Measurements from ENCODE around the gene NINL. TPM values are rescaled to one million over a fixed set of nuclear protein-coding genes. Genes with fewer than 3 reads are reported as not detected.

NINL gene
- total RNA-seq, 2 experiments from 2014 or later: 2.5 to 2.8 TPM

- no peaks in the 10 kb centered on the region for H3K27me3 Mint-ChIP-seq
- H3K9me3 Mint-ChIP-seq: no peaks in the 10 kb centered on the region
- CTCF ChIA-PET: no interaction called here
- POLR2A ChIA-PET: no interaction called here
- DNase-seq: no peak
- no peaks in the 10 kb centered on the region for H3K4me1 Mint-ChIP-seq
- no peak overlapping the region for H3K27ac Mint-ChIP-seq
- no peaks in the 10 kb centered on the region for H3K36me3 Mint-ChIP-seq (ENCODE audit: low read depth)
- no peak overlapping the region for H3K4me3 Mint-ChIP-seq
Observed at GRCh38 chr20:25495189-25495824, 90.0 kb downstream of the NINL start.

GRCh38 chr20:25494506-25495188 lies 90.7 kb downstream of the NINL start:
- DNase-seq: no peak
- H3K27me3 Mint-ChIP-seq: no peaks in the 10 kb centered on the region
- H3K4me3 Mint-ChIP-seq: no peak overlapping the region
- H3K9me3 Mint-ChIP-seq: no peaks in the 10 kb centered on the region
- POLR2A ChIA-PET: no interaction called here
- CTCF ChIA-PET: no interaction called here
- H3K4me1 Mint-ChIP-seq: no peaks in the 10 kb centered on the region
- no peaks in the 10 kb centered on the region for H3K36me3 Mint-ChIP-seq (ENCODE audit: low read depth)
- no peak overlapping the region for H3K27ac Mint-ChIP-seq

GRCh38 chr20:25493748-25494505 lies 91.4 kb downstream of the NINL start:
- Mint-ChIP-seq H3K36me3 (ENCODE audit: low read depth) (no peaks in the 10 kb centered on the region), H3K9me3 (no peaks in the 10 kb centered on the region), H3K27ac (no peak overlapping the region), H3K4me3 (no peak overlapping the region), H3K4me1 (no peaks in the 10 kb centered on the region), H3K27me3 (no peaks in the 10 kb centered on the region)
- CTCF ChIA-PET: no interaction called here
- POLR2A ChIA-PET: no interaction called here
- no peak for DNase-seq

DNA sequence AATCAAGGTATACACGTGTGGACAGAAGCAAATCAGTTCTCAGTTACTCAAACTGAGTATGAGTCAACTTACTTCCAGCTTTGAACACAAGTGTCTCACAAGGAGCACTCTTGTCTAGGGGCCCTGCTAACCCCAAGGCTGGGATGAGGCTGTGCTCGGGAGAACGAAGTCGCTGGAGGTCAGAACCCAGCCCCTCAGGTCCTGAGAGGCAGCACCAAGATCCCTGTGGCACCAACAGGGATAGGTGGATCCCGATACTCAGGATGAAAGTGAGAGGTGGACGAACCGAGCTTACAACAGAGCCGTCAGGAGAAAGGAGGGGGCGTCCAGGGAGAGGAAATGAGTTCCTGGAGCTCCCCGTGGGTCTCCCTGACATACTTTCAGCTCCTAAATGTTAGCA lies 92.2 kb downstream of the NINL start:
- no peak overlapping the region for H3K4me3 Mint-ChIP-seq
- ChIA-PET POLR2A (no interaction called here), CTCF (no interaction called here)
- H3K9me3 Mint-ChIP-seq: no peaks in the 10 kb centered on the region
- no peak for DNase-seq
- H3K27ac Mint-ChIP-seq: no peak overlapping the region
- H3K4me1 Mint-ChIP-seq: no peaks in the 10 kb centered on the region
- no peaks in the 10 kb centered on the region for H3K36me3 Mint-ChIP-seq (ENCODE audit: low read depth)
- no peaks in the 10 kb centered on the region for H3K27me3 Mint-ChIP-seq

- no peaks in the 10 kb centered on the region for H3K9me3 Mint-ChIP-seq
- no peak overlapping the region for H3K27ac Mint-ChIP-seq
- H3K27me3 Mint-ChIP-seq: no peaks in the 10 kb centered on the region
- H3K36me3 Mint-ChIP-seq (ENCODE audit: low read depth): no peaks in the 10 kb centered on the region
- POLR2A ChIA-PET: no interaction called here
- peaks cover under 1% of the 10 kb centered on the region for H3K4me1 Mint-ChIP-seq
- CTCF ChIA-PET: no interaction called here
- H3K4me3 Mint-ChIP-seq: no peak overlapping the region
- DNase-seq: no peak
Observed at GRCh38 chr20:25491446-25492038, 93.8 kb downstream of the NINL start.

- Mint-ChIP-seq H3K4me3 (no peak overlapping the region), H3K36me3 (ENCODE audit: low read depth) (no peaks in the 10 kb centered on the region), H3K27me3 (no peaks in the 10 kb centered on the region), H3K4me1 (peaks cover 6% of the 10 kb centered on the region), H3K9me3 (no peaks in the 10 kb centered on the region), H3K27ac (no peak overlapping the region)
- ChIA-PET CTCF (no interaction called here), POLR2A (no interaction called here)
- DNase-seq: no peak
Observed at GRCh38 chr20:25490656-25491445, 94.5 kb downstream of the NINL start.

DNA sequence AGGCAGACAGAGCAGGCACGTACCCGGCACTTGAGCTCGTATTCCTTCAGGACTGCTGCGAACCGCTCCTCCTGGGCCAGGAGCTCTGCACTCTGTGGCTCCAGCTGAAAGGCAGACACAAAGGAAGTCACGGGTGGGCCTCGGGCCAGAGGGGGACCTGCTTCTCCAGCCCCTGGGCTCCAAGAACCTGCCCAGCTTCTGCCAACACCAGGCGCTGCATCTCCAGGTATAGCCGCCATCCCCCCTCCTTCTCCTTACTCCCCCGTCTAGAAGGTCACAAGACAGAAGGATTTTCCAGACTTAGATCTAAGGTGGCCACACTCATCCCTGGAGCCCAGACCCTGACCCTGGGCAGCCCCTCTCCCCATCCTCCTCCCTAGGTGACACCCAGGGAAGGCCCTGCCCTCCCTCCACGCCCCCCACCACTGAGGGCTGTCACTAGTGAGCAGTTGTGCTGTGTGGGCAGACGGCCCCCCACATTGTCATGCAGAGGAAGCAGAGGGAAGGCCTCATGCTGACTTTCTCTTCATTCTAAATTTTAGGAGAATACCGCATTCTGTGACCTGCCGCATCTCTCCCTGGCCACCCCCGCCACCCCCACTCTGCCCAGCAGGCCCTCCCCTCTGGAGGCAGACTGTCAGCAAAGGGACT lies 96.0 kb downstream of the NINL start:
- Mint-ChIP-seq H3K27me3 (no peaks in the 10 kb centered on the region), H3K27ac (no peak overlapping the region), H3K36me3 (ENCODE audit: low read depth) (no peaks in the 10 kb centered on the region), H3K9me3 (no peaks in the 10 kb centered on the region), H3K4me3 (no peak overlapping the region), H3K4me1 (peaks cover 20% of the 10 kb centered on the region)
- ChIA-PET CTCF (no interaction called here), POLR2A (no interaction called here)
- DNase-seq: no peak

GRCh38 chr20:25487975-25488374 lies 97.4 kb downstream of the NINL start:
- Mint-ChIP-seq H3K27ac (no peak overlapping the region), H3K27me3 (no peaks in the 10 kb centered on the region), H3K36me3 (ENCODE audit: low read depth) (no peaks in the 10 kb centered on the region), H3K4me3 (no peak overlapping the region), H3K9me3 (no peaks in the 10 kb centered on the region), H3K4me1 (peaks cover 21% of the 10 kb centered on the region)
- CTCF ChIA-PET: no interaction called here
- POLR2A ChIA-PET: no interaction called here
- DNase-seq: no peak

DNA sequence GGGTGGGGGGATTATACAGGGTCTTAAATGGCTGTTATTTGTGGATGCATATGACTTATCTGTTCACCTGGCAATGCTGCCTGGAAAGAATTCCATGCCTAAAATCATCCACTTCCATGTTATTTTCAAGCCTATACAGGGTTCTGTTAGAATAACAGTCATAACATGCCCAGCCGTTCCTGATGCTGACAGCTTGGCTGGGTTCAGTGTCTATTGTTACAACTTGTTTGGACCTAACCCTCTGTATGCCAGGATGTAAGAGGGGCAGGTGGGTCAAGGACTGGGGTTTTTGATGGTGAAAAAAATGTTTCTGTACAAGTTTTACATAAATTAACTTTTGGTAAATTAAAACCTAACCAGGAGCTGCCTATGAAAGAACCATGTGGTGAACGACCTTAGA lies 98.0 kb downstream of the NINL start:
- H3K9me3 Mint-ChIP-seq: no peaks in the 10 kb centered on the region
- CTCF ChIA-PET: no interaction called here

GRCh38 chr20:25486377-25486776 lies 99.0 kb downstream of the NINL start:
- CTCF ChIA-PET: no interaction called here
- Mint-ChIP-seq H3K27me3 (no peaks in the 10 kb centered on the region), H3K4me1 (peaks cover 21% of the 10 kb centered on the region), H3K27ac (no peak overlapping the region), H3K9me3 (no peaks in the 10 kb centered on the region), H3K36me3 (ENCODE audit: low read depth) (no peaks in the 10 kb centered on the region), H3K4me3 (no peak overlapping the region)
- DNase-seq: no peak
- POLR2A ChIA-PET: interaction anchor here (1.3 kb wide), 1 partner anchor 10 kb away, joined by 3 read pairs; no protein-coding TSS in a partner anchor

More for the DNA sequence above, 98.0 kb downstream of the NINL start:
- POLR2A ChIA-PET: interaction anchor here (1.3 kb wide), 1 partner anchor 9 kb away, joined by 3 read pairs; no protein-coding TSS in a partner anchor
- peaks cover 21% of the 10 kb centered on the region for H3K4me1 Mint-ChIP-seq
- DNase-seq: no peak
- no peak overlapping the region for H3K27ac Mint-ChIP-seq
- H3K36me3 Mint-ChIP-seq (ENCODE audit: low read depth): no peaks in the 10 kb centered on the region
- no peak overlapping the region for H3K4me3 Mint-ChIP-seq
- H3K27me3 Mint-ChIP-seq: no peaks in the 10 kb centered on the region

GRCh38 chr20:25485872-25486271 lies 99.5 kb downstream of the NINL start:
- no peaks in the 10 kb centered on the region for H3K36me3 Mint-ChIP-seq (ENCODE audit: low read depth)
- H3K27me3 Mint-ChIP-seq: no peaks in the 10 kb centered on the region
- no peak for DNase-seq
- ChIA-PET POLR2A (no interaction called here), CTCF (no interaction called here)
- H3K4me3 Mint-ChIP-seq: no peak overlapping the region
- no peak overlapping the region for H3K27ac Mint-ChIP-seq
- no peaks in the 10 kb centered on the region for H3K9me3 Mint-ChIP-seq
- H3K4me1 Mint-ChIP-seq: peaks cover 21% of the 10 kb centered on the region

- Mint-ChIP-seq H3K36me3 (ENCODE audit: low read depth) (no peaks in the 10 kb centered on the region), H3K9me3 (no peaks in the 10 kb centered on the region), H3K27ac (no peak overlapping the region), H3K4me3 (no peak overlapping the region), H3K4me1 (peaks cover 21% of the 10 kb centered on the region), H3K27me3 (no peaks in the 10 kb centered on the region)
- ChIA-PET POLR2A (no interaction called here), CTCF (no interaction called here)
- DNase-seq: no peak
Observed at GRCh38 chr20:25484911-25485511, 100.3 kb downstream of the NINL start.

Measured in activated CD4-positive, alpha-beta memory T cell treated with anti-CD3 and anti-CD28 coated beads, Interleukin-2, amount 10 ng/mL, durations not matched to agents 7 days and 5 days (primary cell).